NCI-H1436 (cell line): Measurements from ENCODE around the gene FBP1.
A peak's percentile ranks its signal among the peaks of the same experiment; 100 is the strongest.

ENCODE experiments used
- DNase-seq: peaks from one replicate; lab custom pipeline; 2025; lab: John Stamatoyannopoulos, UW

Gene FBP1

GRCh38 chr9:94639061-94639998, at the start of gene FBP1:
Gene FBP1, minus strand, starts transcription at chr9:94639518. Its CDS starts 208 bp downstream, at chr9:94639310.
- no peak for DNase-seq

DNA sequence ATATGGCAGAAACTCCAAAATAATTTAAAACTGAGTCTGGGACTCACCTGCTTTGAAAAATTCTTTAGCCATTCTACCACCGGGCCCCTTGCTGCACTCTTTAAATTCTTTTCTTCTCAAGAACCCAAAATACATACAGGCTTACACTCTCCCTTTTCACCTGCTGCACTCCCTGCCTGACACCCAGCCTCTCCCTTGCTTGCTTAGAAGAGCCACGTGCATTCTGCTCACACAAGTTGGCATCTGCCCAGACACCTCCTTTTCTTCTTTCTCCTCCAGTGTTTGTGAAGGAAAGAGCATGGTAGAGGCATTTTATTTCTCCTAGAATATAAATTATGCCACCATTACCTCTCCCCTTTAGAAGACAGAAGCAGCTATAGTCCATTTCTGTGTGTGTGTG, 48.1 kb upstream of the FBP1 start:
- no peak for DNase-seq

GRCh38 chr9:94685359-94685758, 46.0 kb upstream of the FBP1 start:
- DNase-seq, result no peak

DNA sequence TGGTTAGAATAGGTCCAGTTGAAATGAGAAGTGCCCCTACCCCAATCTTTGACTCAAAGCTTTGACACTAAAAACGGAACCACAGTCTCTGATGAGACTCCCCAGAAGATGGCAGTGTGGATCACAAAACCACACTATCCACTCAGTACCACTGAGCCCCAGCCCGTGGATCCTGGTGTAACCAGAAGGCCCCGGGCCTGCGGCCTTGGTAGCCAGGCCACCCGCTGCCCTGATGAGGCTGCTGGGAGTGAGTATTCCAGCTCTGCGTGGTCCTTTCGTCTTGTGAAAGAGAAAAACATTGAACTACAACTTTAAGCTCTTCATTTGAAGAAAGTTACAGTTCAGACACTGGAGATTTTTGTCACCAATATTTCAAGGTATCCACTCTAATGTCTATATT, 42.2 kb upstream of the FBP1 start:
- DNase-seq, result peak; percentile 38

DNA sequence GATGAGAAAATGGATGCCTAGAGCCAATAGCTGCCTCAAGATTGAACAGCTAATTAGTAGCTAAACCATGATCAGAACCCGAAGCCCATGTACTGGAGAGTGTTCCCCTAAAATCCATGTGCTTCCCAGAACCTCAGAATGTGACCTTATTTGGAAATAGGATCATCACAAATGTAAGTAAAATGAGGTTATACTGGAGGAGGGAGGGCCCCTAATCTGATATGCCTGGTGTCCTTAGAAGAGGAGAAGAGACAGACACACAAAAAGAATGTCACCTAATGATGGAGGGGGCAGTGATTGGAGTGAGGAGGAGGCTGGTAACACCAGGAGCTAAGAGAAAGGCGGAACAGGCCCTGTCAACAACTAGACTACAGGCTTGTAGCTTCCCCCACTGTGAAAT, 41.3 kb upstream of the FBP1 start:
- no peak for DNase-seq

DNA sequence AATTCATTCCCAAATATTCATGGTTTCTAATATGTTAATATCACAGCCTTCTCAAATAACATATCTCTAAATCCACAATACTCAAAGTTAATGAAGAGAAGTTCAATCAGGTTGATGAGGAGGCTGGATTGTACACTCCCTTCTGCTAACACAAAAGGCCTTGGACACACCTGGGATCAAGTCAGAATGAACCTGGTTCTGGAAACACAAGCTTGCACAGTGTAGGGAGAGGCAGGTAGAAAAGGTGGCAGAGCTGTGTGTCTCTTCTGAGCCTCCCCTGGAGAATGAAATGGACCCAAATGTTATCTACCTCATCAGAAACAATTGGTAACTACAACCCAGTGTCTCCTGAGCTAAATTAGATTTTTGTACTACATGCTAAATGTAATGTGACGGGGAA, 40.7 kb upstream of the FBP1 start:
- DNase-seq, result no peak

DNA sequence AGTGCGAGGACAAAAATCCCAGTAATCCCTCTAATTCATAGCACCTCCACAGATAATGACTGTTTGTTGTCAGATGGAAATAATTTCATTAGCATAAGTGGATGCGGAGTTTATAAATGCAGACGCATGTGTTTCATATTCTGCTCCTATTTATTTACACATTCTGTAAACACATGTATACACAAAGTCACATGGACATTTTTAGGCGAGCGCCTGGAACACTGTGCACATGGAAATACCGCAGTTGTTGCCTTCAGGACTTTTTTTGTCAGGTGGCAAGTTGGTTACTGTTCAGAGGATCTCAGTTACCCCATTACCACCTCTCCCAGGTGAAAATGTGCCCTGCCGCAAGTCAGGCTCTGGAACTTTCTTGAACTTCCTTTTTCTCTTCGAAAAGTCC, 40.3 kb upstream of the FBP1 start:
- DNase-seq, result no peak

GRCh38 chr9:94677929-94678328, 38.6 kb upstream of the FBP1 start:
- no peak for DNase-seq

DNA sequence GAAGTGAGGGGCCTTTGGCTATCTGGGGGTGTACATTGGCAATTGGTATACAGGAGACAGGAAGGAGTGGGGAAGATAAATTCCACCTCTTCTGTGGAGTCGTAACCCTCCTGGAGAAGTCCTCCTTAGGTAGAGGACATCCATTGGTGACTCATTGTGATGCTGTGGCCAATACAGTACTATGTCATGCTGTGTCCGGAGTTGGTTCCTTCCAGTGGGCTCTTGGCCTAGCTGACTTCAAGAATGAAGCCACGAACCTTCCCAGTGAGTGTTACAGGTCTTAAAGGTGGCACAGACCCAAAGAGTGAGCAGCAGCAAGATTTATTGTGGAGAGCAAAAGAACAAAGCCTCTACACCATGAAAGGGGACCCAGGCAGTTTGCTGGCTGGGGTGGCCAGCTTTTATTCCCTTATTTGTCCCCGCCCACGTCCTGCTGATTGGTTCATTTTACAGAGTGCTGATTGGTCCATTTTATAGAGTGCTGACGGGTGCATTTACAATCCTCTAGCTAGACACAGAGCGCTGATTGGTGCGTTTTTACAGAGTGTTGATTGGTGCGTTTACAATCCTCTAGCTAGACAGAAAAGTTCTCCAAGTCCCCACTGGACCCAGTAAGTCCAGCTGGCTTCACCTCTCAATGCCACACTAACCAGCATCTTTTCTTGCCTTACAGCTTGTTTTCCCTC, 37.3 kb upstream of the FBP1 start:
- no peak for DNase-seq

- DNase-seq, result no peak
Observed at GRCh38 chr9:94675008-94675881, 35.9 kb upstream of the FBP1 start.

- no peak for DNase-seq
Observed at GRCh38 chr9:94672811-94673487, 33.6 kb upstream of the FBP1 start.

DNA sequence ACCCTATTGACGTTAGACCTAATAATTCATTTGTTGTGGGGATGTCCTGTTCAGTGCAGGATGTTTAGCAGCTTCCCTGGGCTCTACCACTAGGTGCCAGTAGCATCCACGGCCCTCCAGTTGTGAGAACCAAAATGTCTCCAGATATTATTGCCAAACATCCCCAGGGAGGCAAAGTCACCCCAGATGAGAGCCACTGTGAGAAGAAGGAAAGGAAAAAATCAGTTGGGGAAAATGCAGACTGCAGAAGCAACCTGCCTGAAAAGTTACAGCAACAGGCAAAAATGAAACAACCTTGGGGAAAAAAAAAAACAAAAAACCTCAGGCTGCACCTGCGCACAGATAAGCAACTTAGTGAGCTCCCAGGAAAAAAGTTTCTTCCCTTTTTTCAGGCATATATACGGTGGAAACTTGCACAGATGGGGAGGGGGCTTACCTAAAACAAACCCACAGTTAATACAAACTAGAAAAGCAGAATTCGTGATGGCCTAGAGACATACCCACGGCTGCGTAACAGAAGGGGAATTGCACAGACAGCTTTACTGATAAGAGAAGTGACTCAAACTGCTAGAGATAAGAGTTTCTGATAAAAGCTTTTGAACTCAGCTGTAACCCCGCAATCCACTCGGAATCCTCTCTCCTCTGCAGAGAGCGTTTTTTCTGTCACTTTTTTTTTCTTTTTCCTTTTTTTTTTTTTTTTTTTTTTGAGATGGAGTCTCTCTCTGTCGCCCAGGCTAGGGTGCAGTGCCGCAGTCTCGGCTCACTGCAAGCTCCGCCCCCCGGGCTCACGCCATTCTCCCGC, 29.8 kb upstream of the FBP1 start:
- peak; percentile 61 for DNase-seq

DNA sequence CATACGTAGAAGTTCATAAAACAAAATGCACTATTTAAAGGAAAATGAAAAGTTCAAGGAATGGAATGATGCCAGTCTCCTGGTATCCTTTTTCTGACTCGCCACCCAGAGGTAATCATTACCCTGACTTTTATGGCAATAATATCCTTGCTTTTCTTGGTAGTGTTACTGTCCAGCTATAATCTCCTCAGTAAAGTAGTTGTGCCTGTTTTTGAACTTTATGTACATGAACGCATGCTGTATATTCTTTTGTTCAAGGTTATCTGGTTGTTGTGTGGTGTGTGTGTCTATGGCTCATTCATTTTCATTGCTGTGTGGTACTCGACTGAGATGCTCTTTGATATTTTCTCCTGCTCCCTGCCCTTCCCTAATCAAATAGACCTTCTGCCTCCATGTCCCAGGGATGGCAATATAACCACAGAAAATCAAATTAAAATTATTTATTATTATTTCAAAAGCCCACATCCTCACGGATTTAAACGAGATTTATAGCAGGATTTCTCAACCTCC, 29.2 kb upstream of the FBP1 start:
- no peak for DNase-seq

- no peak for DNase-seq
Observed at GRCh38 chr9:94666364-94667099, 27.2 kb upstream of the FBP1 start.

DNA sequence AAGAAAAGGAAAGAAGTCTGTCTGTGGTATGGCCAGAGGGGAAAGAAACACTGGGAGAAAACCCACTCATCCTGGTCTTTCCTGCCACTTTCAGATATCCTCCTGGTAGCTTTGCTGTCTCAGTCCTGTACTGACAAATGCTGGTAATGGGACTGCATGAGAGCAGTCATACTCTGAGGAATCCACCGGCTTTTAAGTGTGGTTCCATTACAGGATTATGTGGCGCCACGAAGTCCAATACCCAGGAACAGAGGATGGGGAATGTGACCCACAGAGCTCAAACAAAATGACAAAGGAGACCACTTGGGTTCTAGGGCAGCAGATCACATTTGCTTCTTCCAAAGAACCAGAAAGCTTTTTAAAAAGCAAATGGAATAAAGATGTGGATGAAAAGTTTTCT, 26.3 kb upstream of the FBP1 start:
- no peak for DNase-seq

DNA sequence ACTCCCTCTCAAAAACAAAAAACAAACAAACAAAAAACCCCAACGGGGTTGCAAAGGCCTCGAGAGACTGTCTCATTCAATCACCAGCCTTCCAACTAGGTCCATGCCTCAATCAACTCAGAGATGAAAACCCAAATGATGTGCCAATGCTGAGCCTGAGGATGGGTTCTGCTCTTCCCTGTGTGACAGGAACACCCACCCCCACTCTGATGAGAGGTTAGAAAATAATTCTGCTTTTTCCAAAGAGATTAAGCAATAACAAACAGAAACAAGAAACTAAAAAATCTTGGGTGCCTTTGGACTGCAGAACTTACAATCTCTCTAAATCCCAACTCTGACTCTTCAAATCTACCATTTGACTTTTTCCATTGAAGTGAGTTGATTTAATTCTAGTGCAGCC, 25.5 kb upstream of the FBP1 start:
- no peak for DNase-seq

DNA sequence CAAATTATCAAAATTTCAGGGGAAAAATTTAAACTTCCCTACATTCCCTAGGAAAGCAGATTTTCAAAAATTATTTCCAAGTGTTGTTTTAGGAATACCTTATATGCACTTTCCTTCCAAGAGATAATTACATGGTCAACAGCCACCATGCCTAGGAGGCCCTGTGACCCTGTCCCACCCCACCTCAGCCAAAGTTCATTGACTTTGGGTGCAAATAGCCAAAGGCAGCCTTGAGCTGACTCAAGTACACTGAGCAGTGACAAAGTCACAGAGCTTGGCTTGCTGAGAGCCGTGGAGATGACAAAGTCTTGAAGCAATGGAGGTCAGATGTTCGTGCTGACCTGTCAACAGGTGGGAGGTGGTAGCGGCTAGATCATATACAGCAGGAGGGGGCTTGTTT, 24.3 kb upstream of the FBP1 start:
- DNase-seq, result no peak

DNA sequence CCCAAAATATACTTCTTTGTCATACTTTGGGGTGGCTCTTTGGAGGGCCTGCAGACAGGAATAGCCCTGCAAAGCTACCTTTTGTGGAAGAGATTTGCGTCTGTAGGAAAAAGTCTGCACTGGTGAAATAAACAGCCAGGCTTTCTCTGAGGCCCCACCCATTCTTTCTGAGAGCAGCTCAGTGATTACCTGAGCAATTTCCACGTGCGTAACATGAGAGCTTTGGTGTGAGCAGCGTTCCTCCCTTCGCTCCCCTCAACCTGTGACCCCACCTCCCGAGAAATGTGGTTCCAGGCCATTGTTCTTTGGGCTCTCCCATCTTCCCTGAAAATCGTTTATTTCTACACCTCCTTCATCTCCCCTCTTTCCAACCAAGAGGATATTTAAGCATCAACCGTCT, 23.8 kb upstream of the FBP1 start:
- DNase-seq, result peak; percentile 35

DNA sequence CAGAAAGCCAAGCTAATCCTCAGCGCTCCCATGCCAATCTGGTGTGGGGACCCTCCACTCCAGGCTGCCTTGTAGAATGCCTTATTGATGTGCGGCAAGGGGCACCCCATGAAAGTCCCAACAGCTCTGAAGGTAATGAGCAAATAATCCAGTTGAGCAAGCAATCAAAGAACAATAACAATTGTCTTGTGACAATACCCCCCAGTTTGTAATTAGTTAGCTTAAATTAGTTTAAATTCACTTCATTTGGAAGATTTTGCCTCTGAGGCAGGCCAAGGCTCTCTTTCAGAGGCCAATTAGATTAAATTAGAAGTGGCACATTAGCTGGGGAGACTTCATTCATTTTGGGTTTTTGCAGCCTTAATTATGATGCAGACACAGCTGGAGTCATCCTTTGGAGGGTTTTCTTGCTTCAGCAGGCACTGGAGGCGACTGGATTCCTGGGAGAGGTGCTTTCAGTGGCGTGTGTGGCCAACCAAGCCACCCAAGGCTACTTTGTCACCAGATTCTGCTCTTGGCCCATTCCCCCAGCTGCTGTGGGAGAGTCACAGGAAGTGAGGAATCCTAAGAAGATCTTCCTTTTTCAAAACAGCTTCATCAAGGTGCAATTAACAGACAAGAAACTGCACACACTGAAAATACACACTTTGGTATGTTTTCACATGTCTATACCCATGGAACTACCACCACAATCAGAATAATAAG, 17.9 kb upstream of the FBP1 start:
- no peak for DNase-seq
